IPS-NIHi7 (cell line): ENCODE measurements around the gene HERPUD2.
A peak's percentile ranks its signal among the peaks of the same experiment; 100 is the strongest.
"Not testable (repeated sequence)": the region's sequence is repeated elsewhere in the genome, so short reads cannot be mapped to it uniquely, and the experiment has no call there.

Experiments used
- DNase-seq: peaks from one replicate; pipeline ENCODE4 v3.0.0; 2012; ENCODE audit warnings: mixed read lengths; ENCODE audit errors: extremely low spot score

HERPUD2 gene

DNA sequence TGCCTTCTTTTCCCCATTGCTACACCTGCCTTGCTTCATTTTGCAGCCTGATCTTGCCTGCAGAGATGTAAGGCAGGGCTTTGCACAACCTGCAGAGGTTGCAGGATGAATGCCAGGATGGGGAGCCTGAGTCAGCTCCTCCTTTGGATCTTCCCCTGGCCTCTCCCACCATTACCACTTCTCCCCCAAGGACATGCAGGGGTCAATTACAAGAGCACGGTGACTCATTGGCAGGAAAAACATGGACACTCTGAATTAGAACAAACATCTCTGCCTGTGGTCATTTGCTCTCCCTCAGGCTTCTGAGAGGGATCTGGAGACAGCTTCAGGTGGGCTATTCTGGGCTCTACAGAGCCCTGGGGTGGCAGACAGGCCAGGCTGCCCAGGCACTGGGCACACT, 89.2 kb downstream of the HERPUD2 start:
- DNase-seq, result no peak

DNA sequence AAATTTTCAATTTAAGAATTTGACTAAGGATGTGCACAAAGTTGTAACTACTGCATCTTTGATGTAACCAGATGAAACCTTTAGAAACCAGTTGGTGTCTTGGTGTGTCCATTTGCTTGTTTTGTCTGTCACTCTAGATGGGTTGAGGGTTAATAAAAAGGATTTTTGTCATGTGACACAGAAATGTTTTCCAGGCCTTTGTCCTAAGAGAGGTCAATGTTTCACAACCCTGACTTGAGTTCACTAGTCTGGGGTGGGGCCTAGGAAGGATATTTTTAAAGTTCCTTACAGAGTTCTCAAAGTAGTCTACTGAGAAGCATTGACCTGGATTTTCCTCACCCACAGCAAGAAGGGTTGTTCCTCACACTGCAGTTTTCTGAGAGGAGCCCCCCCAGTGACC, 90.3 kb downstream of the HERPUD2 start:
- DNase-seq, result no peak

DNA sequence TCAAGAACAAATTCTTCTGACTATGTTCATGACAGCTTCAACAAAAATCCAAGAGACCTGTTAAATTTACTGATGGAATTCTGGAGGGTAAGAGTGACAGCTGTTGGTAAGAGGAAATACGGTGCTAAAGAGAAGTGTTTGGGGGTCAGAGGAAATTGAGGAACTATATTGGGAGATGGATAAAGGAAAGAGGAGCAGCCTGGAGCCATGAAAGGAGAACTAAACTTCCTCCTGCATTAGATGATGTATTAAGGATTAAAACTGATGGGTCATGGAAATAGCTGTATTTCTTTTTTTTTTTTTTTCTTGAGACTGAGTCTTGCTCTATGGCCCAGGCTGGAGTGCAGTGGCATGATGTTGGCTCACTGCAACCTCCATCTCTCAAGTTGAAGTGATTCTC, 95.3 kb downstream of the HERPUD2 start:
- DNase-seq, result no peak

DNA sequence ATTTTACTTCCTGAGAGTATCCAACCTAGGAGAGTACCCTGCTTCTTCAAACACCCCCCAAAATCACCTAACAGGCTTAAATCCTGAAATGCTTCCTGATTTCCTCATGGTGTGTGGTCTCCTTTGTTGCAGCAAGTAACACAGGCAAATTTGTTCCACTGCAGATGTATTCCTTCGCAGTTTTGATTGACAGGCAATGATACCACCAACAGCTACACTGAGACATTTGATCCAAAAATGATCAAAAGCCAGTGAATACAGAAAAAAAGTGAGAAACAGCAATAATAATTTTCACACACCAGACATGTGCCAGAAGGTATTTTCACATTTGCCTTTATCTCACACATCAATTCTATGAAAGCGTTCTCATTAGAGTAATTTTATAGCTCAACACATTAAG, 95.9 kb downstream of the HERPUD2 start:
- no peak for DNase-seq

DNA sequence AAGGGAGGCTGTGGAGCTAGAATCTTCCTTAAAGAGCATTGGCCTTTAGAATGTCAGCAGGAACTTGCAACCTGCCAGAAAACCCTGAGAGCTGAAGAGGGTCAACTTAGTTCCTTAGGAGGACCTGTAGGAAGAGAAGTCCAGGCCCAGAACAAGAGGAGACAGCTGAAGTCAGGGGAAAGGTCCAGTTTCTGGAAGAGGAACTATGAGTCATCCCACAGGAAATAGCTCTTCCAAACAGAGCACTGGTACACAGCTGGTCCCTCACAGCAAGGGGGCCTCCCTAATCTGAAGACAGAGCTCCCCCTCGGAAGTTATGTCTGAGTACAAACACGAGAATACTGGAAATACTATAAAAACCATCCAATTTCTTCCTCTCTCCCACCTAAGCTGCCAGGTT, 98.9 kb downstream of the HERPUD2 start:
- DNase-seq, result peak; percentile 41

DNA sequence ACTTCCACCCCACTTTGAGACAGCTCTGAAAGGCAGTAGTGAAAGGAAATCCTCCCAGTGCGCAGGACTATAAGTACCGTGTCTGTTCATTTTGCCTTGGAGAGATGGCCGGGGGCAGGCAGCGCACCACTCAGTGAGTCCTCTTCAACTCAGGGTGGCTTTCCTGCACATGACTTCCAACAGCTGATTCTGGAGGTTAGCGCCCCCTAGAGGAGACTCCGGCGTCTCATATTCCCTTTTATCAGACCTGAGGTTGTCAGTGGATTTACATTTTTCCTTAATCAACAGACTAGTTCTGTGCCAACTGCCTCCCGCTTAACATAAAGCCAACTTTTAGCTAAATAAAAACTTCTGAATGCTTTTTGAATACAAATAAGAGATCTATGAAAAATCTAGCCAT, 101.0 kb downstream of the HERPUD2 start:
- DNase-seq, result peak; percentile 76

DNA sequence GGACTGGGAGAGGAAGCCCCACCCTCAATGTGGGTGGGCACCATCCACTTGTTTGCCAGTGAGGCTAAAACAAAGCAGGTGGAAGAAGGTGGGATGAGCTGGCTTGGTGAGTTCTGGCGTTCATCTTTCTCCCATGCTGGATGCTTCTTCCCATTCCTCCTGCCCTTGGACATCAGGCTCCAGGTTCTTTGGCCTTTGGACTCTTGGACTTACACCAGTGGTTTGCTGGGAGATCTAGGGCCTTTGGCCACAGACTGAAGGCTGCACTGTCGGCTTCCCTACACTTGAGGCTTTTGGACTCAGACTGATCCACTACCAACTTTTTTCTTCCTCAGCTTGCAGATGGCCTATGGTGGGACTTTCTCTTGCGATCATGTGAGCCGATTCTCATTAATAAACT, 106.3 kb downstream of the HERPUD2 start:
- DNase-seq, result no peak

DNA sequence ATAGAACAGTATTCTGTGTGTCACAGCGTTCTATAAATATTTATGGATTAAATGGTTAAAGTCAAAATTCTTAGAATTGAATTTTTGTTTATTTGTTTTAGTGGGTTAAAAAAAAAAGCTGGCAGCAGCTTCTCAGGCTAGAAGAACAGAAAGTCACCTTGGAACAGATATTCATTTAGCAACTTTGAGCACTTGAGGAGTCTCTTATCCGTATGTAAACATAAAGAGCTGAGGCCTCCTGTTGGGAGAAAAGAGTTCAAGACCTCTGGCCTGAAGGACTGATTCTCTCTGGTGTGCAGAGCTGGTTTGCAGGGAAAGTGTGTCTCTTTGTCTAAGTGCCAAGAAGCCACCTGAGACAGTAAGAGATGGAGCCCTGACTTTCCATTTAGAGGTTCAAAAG, 109.9 kb downstream of the HERPUD2 start:
- DNase-seq, result no peak

DNA sequence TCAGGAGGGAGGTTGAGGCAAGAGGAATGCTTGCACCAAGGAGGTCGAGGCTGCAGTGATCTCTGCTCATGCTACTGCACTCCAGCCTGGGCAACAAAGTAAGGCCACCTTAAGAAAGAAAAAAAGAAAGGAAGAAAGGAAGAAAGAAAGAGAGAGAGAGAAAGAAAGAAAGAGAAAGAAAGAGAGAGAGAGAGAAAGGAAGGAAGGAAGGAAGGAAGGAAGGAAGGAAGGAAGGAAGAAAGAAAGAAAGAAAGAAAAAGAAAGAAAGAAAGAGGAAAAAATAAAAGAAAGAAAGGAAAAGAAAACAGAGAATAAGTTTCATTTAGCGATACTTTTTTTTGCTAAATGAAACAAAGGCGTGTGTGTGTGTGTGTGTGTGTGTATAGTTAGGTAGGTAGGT, 110.4 kb downstream of the HERPUD2 start:
- DNase-seq, result not testable (repeated sequence)
